ENCODE measurements around the gene DNMT3A.
"Not testable (repeated sequence)": the region's sequence is repeated elsewhere in the genome, so short reads cannot be mapped to it uniquely, and the experiment has no call there.

The DNMT3A gene

GRCh38 chr2:25221579-25221978, 120.1 kb downstream of the DNMT3A start:
- Mint-ChIP-seq H3K36me3 (no peaks in the 10 kb centered on the region), H3K4me1 (ENCODE audit: low read depth) (peaks cover 7% of the 10 kb centered on the region), H3K9me3 (ENCODE audit: low read depth) (no peaks in the 10 kb centered on the region), H3K27ac (no peak overlapping the region), H3K27me3 (no peaks in the 10 kb centered on the region), H3K4me3 (no peak overlapping the region)

- Mint-ChIP-seq H3K27me3 (no peaks in the 10 kb centered on the region), H3K9me3 (ENCODE audit: low read depth) (no peaks in the 10 kb centered on the region)
These were observed 121.4 kb downstream of the DNMT3A start for GRCh38 chr2:25220313-25220712.

GRCh38 chr2:25219621-25220020, 122.1 kb downstream of the DNMT3A start:
- no peak overlapping the region for H3K27ac Mint-ChIP-seq
- no peak overlapping the region for H3K4me3 Mint-ChIP-seq
- H3K36me3 Mint-ChIP-seq = no peaks in the 10 kb centered on the region
- no peaks in the 10 kb centered on the region for H3K27me3 Mint-ChIP-seq
- no peaks in the 10 kb centered on the region for H3K9me3 Mint-ChIP-seq (ENCODE audit: low read depth)
- peaks cover 10% of the 10 kb centered on the region for H3K4me1 Mint-ChIP-seq (ENCODE audit: low read depth)

More at GRCh38 chr2:25220313-25220712, 121.4 kb downstream of the DNMT3A start:
- Mint-ChIP-seq H3K27ac (no peak overlapping the region), H3K4me1 (ENCODE audit: low read depth) (peaks cover 8% of the 10 kb centered on the region), H3K36me3 (no peaks in the 10 kb centered on the region), H3K4me3 (no peak overlapping the region)

GRCh38 chr2:25218100-25218499, 123.6 kb downstream of the DNMT3A start:
- Mint-ChIP-seq H3K27me3 (no peaks in the 10 kb centered on the region), H3K9me3 (ENCODE audit: low read depth) (no peaks in the 10 kb centered on the region), H3K27ac (no peak overlapping the region), H3K36me3 (no peaks in the 10 kb centered on the region), H3K4me3 (peak overlapping the region; percentile 20), H3K4me1 (ENCODE audit: low read depth) (peaks cover 10% of the 10 kb centered on the region)

DNA sequence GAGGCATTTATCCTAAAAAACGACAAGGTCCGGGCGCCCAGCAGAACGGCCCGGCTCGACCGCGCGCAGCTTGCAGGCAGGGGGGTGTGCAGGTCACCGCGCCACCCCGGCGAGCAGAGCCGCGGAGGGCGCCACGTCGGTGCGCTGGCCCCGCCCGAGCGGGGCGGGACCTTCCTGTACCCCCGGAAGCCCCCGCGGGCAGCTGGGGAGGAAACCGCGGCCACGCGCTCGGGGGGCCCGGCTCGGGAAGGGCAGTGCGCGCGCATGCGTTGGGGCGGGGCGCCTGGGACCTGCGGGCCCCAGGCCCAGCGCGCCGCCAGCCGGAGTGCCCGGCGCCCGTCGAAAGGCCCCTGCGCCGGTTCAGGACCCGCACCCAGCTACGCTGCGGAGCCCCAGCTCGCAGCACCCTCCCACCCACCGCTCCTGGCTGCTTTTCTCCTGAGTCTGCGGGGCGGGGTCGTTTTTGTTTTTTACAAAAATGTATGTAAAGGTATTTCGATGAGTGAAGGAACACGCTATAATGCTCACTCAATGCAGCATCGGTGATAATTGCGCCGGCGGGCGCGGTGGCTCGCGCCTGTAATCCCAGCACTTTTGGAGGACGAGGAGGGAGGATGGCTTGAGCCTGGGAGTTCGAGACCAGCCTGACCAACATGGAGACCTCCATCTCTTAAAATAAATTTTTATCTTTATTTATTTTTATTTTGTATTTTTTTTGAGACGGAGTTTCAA, 125.6 kb downstream of the DNMT3A start:
- Mint-ChIP-seq H3K4me1 (ENCODE audit: low read depth) (peaks cover 17% of the 10 kb centered on the region), H3K27me3 (no peaks in the 10 kb centered on the region), H3K9me3 (ENCODE audit: low read depth) (no peaks in the 10 kb centered on the region), H3K36me3 (no peaks in the 10 kb centered on the region), H3K27ac (peak overlapping the region; percentile 83), H3K4me3 (peak overlapping the region; percentile 80)

- Mint-ChIP-seq H3K4me3 (peak overlapping the region; percentile 80), H3K4me1 (ENCODE audit: low read depth) (peaks cover 20% of the 10 kb centered on the region), H3K27me3 (no peaks in the 10 kb centered on the region), H3K27ac (peak overlapping the region; percentile 83), H3K36me3 (no peaks in the 10 kb centered on the region), H3K9me3 (ENCODE audit: low read depth) (no peaks in the 10 kb centered on the region)
These were observed 126.5 kb downstream of the DNMT3A start for GRCh38 chr2:25215232-25215631.

- Mint-ChIP-seq H3K36me3 (no peaks in the 10 kb centered on the region), H3K4me1 (ENCODE audit: low read depth) (peaks cover 35% of the 10 kb centered on the region), H3K4me3 (no peak overlapping the region), H3K9me3 (ENCODE audit: low read depth) (no peaks in the 10 kb centered on the region), H3K27ac (no peak overlapping the region), H3K27me3 (no peaks in the 10 kb centered on the region)
These were observed 128.5 kb downstream of the DNMT3A start for GRCh38 chr2:25213229-25213628.

- Mint-ChIP-seq H3K4me3 (peak overlapping the region; percentile 53), H3K4me1 (ENCODE audit: low read depth) (peaks cover 48% of the 10 kb centered on the region), H3K27ac (peak overlapping the region; percentile 34)
- not testable (repeated sequence) for H3K27me3 Mint-ChIP-seq; H3K36me3 Mint-ChIP-seq; H3K9me3 Mint-ChIP-seq (ENCODE audit: low read depth)
These were observed 130.8 kb downstream of the DNMT3A start for GRCh38 chr2:25210923-25211322.

DNA sequence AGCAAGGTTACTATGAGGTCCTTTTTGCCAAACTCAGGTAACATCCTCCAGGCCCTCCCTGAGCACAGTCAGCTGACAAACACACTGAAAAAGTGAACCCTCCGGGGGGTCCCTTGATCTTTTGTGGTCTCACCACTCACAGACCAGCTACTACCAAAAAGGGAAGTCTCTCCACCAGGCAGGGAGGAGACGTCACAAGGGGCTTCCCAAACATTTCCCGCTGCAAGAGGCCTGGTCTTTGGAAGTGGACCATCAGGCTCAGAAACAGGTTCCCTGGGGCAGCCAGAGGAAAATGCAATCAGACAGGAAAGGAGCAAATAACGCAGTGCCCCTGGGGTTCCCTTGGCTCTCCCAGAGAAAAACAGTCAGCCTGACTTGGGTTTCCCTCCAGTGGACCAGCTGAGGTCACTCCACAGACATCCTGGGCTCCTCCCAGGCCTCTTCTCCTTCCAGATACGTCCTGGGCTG, 134.6 kb downstream of the DNMT3A start:
- H3K27ac Mint-ChIP-seq = peak overlapping the region; percentile 50
- H3K36me3 Mint-ChIP-seq = no peaks in the 10 kb centered on the region
- H3K9me3 Mint-ChIP-seq (ENCODE audit: low read depth) = no peaks in the 10 kb centered on the region
- H3K4me1 Mint-ChIP-seq (ENCODE audit: low read depth) = peaks cover 46% of the 10 kb centered on the region
- no peak overlapping the region for H3K4me3 Mint-ChIP-seq
- H3K27me3 Mint-ChIP-seq = no peaks in the 10 kb centered on the region

GRCh38 chr2:25204190-25204838, 137.4 kb downstream of the DNMT3A start:
- Mint-ChIP-seq H3K27me3 (no peaks in the 10 kb centered on the region), H3K27ac (no peak overlapping the region), H3K9me3 (ENCODE audit: low read depth) (no peaks in the 10 kb centered on the region), H3K36me3 (no peaks in the 10 kb centered on the region), H3K4me3 (no peak overlapping the region), H3K4me1 (ENCODE audit: low read depth) (peaks cover 34% of the 10 kb centered on the region)

DNA sequence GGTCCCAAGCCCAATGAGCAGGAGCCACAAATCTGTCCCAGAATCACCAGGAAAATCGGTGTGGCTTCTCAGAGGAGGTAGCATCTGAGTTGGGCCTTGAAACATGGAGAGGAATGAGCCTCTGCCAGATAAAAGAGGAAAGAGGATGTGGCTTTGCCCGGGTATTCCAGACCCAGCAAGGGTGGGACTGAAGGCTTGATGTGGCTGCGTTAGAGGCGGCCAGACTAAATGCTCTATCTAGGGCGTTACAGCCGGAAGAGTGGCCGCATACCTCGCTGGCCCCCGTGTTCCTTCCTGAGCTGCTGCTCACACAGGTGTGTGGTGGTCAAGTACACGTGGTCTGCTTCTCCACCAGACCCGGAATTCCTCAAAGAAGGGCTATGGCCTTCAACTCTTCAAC, 139.4 kb downstream of the DNMT3A start:
- H3K27me3 Mint-ChIP-seq = no peaks in the 10 kb centered on the region
- H3K9me3 Mint-ChIP-seq (ENCODE audit: low read depth) = no peaks in the 10 kb centered on the region
- H3K27ac Mint-ChIP-seq = no peak overlapping the region
- no peak overlapping the region for H3K4me3 Mint-ChIP-seq
- peaks cover 20% of the 10 kb centered on the region for H3K4me1 Mint-ChIP-seq (ENCODE audit: low read depth)
- no peaks in the 10 kb centered on the region for H3K36me3 Mint-ChIP-seq

DNA sequence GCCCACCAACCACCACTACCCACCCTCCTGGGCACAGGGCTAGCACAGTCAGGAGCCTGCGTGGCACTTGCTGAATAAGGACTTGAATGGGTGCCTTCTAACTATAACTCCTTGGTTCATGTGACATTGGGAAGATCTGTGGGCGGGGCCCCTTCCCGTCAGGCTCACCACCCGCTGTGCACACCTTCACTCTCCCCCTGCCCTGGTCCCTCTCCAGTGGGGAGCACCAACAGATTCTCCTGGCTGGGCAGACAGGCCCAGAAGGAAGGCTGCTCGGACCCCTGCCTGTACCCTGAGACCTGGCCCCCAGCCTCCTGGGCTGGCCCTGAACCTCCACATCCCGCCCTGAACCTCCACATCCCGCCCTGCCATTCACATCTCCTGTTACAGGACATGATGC, 139.9 kb downstream of the DNMT3A start:
- peaks cover 16% of the 10 kb centered on the region for H3K4me1 Mint-ChIP-seq (ENCODE audit: low read depth)
- H3K9me3 Mint-ChIP-seq (ENCODE audit: low read depth) = no peaks in the 10 kb centered on the region
- no peaks in the 10 kb centered on the region for H3K27me3 Mint-ChIP-seq
- H3K27ac Mint-ChIP-seq = no peak overlapping the region
- no peaks in the 10 kb centered on the region for H3K36me3 Mint-ChIP-seq
- H3K4me3 Mint-ChIP-seq = no peak overlapping the region

DNA sequence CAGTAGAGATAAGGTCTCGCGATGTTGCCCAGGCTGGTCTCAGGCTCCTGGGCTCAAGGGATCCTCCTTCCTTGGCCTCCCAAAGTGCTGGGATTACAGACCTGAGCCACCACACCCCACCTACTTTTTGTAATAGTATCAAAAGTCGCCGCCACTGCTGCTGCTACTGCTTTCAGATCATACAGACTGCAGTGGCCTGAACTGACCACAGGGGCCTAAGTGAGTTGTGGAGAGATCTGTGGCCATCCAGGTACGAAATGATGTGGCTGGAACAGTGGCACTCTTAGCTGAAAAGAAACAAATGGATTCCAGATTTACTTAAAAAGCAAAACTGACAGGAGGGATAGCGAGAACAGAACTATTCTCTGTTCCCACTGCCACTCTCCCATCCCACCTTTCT, 140.5 kb downstream of the DNMT3A start:
- no peak overlapping the region for H3K4me3 Mint-ChIP-seq
- H3K27ac Mint-ChIP-seq = no peak overlapping the region
- H3K4me1 Mint-ChIP-seq (ENCODE audit: low read depth) = peaks cover 18% of the 10 kb centered on the region
- no peaks in the 10 kb centered on the region for H3K27me3 Mint-ChIP-seq
- no peaks in the 10 kb centered on the region for H3K9me3 Mint-ChIP-seq (ENCODE audit: low read depth)
- no peaks in the 10 kb centered on the region for H3K36me3 Mint-ChIP-seq

- Mint-ChIP-seq H3K4me3 (no peak overlapping the region), H3K27ac (no peak overlapping the region), H3K27me3 (no peaks in the 10 kb centered on the region), H3K36me3 (no peaks in the 10 kb centered on the region), H3K4me1 (ENCODE audit: low read depth) (peaks cover 19% of the 10 kb centered on the region), H3K9me3 (ENCODE audit: low read depth) (no peaks in the 10 kb centered on the region)
These were observed 143.1 kb downstream of the DNMT3A start for GRCh38 chr2:25198576-25198975.

DNA sequence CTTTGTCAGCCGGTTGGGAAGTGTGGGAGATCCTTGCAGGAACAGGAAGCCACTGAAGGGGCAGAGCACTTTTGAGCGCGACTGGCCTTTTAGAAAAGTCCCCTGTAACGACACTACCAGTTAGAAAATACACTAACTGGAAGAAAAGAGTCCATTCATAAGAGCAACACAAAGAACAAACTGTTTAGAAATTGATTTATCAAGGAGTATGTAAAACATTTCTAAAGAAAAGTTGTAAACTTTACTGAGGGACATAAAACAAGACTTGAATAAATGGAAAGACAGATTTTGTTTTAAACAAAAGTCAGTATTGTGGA, 143.6 kb downstream of the DNMT3A start:
- Mint-ChIP-seq H3K36me3 (no peaks in the 10 kb centered on the region), H3K4me1 (ENCODE audit: low read depth) (peaks cover 17% of the 10 kb centered on the region), H3K27me3 (no peaks in the 10 kb centered on the region), H3K4me3 (no peak overlapping the region), H3K9me3 (ENCODE audit: low read depth) (no peaks in the 10 kb centered on the region), H3K27ac (no peak overlapping the region)

All from activated naive CD8-positive, alpha-beta T cell (primary cell).